ENCODE measurements around the gene PCDHGA3. TPM values are rescaled to one million over a fixed set of nuclear protein-coding genes. Genes with fewer than 3 reads are reported as not detected.
"Not testable (repeated sequence)": the region's sequence is repeated elsewhere in the genome, so short reads cannot be mapped to it uniquely, and the experiment has no call there.

The PCDHGA3 gene
- polyA plus RNA-seq, 1 experiment = 1.2 TPM

DNA sequence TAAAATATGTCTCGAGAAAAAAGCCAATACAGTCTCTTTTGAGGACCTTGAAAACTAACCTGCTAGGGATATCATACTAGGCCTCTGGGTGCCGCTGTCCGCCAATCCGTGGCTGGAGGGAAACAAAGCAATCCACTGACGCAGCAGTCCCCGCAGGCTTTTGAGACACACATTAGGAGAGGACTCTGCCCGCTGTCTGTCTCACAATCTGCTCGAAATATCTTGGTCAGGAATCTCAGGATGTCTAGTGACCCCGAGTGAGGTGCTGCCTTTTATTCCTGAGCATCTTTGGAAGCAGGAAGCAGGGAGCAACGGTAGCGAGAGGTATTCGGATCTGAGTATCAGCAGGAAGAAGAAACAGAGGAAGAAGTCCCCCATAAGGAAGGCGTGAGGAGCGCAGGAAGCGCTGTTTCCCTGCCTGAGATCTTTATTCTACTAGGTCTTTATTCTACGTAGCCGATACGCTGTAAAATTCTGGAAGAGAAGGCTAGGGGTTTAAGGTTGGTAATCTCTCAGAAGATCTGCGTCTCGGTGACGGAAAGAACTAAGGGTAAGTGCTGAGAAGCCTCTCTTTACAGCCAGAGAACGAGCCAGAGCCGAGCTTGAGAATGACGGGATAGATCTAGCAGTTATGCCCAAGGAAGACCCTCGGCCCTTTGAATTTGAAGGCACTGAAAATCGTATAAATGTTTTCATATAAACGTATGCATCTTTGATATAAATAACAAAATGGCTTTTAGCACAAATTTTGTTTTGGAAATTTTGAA is 17.4 kb upstream of the PCDHGA3 start:
- peak overlapping the region; percentile 62 for H3K4me3 ChIP-seq (ENCODE audit: low read depth, low read length)
- POLR2A ChIA-PET = no interaction called here
- CTCF ChIA-PET = interaction anchor here (0.7 to 8.5 kb wide), 11 partner anchors 9 to 442 kb away, joined by 3 to 133 read pairs (median 6); partner anchors contain the start of genes PCDHB16, PCDHGA10, PCDHGA2 and PCDHGB3
- peak overlapping the region; percentile 71 for H3K27ac ChIP-seq (ENCODE audit: low read depth, low read length)
- peaks cover 7% of the 10 kb centered on the region for H3K27me3 ChIP-seq (ENCODE audit: control insufficient read depth, insufficient read depth, low read length)
- DNase-seq (ENCODE audit: low read depth, low spot score) = peak; percentile 49
- H3K9me3 ChIP-seq (ENCODE audit: control insufficient read depth, insufficient read depth, low read length) = peaks cover 26% of the 10 kb centered on the region
- TF ChIP-seq CTCF (IDR thresholded peaks at IDR 0.05; ENCODE audit: low read depth, low read length) = peak; percentile 74

- peaks cover 7% of the 10 kb centered on the region for H3K27me3 ChIP-seq (ENCODE audit: control insufficient read depth, insufficient read depth, low read length)
- TF ChIP-seq CTCF (IDR thresholded peaks at IDR 0.05; ENCODE audit: low read depth, low read length) = no peak
- ChIA-PET POLR2A (interaction anchor here (1.9 kb wide), 1 partner anchor 8 kb away, joined by 6 read pairs; the partner anchor contains the start of gene TAF7), CTCF (interaction anchor here (0.9 to 8.5 kb wide), 11 partner anchors 8 to 240 kb away, joined by 3 to 133 read pairs (median 8); partner anchors contain the start of genes PCDHB10, PCDHGA2, PCDHGA3 and TAF7)
- no peak for DNase-seq (ENCODE audit: low read depth, low spot score)
- no peak overlapping the region for H3K4me3 ChIP-seq (ENCODE audit: low read depth, low read length)
- H3K9me3 ChIP-seq (ENCODE audit: control insufficient read depth, insufficient read depth, low read length) = peaks cover 39% of the 10 kb centered on the region
- H3K27ac ChIP-seq (ENCODE audit: low read depth, low read length) = no peak overlapping the region
Observed at GRCh38 chr5:141328231-141328630, 15.4 kb upstream of the PCDHGA3 start.

- H3K27me3 ChIP-seq (ENCODE audit: control insufficient read depth, insufficient read depth, low read length) = peaks cover 7% of the 10 kb centered on the region
- peak; percentile 51 for TF ChIP-seq CTCF (IDR thresholded peaks at IDR 0.05; ENCODE audit: low read depth, low read length)
- CTCF ChIA-PET = interaction anchor here (0.6 to 8.5 kb wide), 22 partner anchors 9 to 237 kb away, joined by 3 to 133 read pairs (median 5); partner anchors contain the start of genes PCDHGA10, PCDHGA2, PCDHGA3 and PCDHGA5
- no peak for DNase-seq (ENCODE audit: low read depth, low spot score)
- POLR2A ChIA-PET = interaction anchor here (1.6 kb wide), 1 partner anchor 10 kb away, joined by 12 read pairs; the partner anchor contains the start of gene TAF7
- peaks cover 44% of the 10 kb centered on the region for H3K9me3 ChIP-seq (ENCODE audit: control insufficient read depth, insufficient read depth, low read length)
- H3K27ac ChIP-seq (ENCODE audit: low read depth, low read length) = no peak within 1 kb of the TSS
- peak within 1 kb of the TSS; percentile 31 for H3K4me3 ChIP-seq (ENCODE audit: low read depth, low read length)
Observed at GRCh38 chr5:141330299-141331080, 13.1 kb upstream of the PCDHGA3 start, which contains the start of gene PCDHGA1. PCDHGA1 (plus strand) TSS chr5:141330514.

- H3K4me3 ChIP-seq (ENCODE audit: low read depth, low read length); POLR2A ChIA-PET; DNase-seq (ENCODE audit: low read depth, low spot score); CTCF ChIA-PET; H3K27me3 ChIP-seq (ENCODE audit: control insufficient read depth, insufficient read depth, low read length); H3K27ac ChIP-seq (ENCODE audit: low read depth, low read length): not testable (repeated sequence)
- peaks cover 37% of the 10 kb centered on the region for H3K9me3 ChIP-seq (ENCODE audit: control insufficient read depth, insufficient read depth, low read length)
Observed at GRCh38 chr5:141332571-141332970, 11.1 kb upstream of the PCDHGA3 start.

DNA sequence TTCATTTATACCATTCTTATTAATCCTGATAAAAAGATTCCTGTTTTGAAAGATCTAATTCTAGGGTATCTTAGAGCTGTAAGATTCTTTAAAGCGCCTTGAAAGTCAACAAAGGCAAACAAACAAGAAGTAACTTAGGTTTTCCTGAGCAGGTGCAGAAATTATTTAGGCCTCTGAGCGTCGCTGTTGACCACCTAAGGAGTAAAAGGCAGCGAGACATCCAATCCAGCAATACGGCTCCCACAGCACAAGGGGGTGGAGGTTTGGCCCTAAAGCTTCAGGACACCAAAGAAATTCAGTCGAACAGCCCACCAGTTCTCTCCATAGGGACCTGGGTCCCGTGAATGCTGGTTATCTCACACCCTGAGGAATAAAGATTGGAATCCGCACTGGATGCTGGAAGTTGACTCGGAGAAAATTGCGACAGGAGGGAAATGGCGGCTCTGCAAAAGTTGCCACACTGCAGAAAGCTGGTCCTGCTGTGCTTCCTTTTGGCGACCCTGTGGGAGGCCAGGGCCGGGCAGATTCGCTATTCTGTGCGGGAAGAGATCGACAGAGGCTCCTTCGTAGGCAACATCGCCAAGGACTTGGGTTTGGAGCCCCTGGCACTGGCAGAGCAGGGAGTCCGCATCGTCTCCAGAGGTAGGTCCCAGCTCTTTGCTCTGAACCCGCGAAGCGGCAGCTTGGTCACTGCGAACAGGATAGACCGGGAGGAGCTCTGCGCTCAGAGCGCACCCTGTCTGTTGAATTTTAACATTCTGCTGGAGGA is 4.9 kb upstream of the PCDHGA3 start, which contains the start of gene PCDHGA2:
PCDHGA2 (plus strand) TSS at position 223 of the 769 bp plus-strand sequence.
- ChIA-PET POLR2A (interaction anchor here (1.2 kb wide), 1 partner anchor 18 kb away, joined by 3 read pairs; the partner anchor contains the start of gene TAF7), CTCF (interaction anchor here (0.6 to 3.0 kb wide), 24 partner anchors 8 to 252 kb away, joined by 3 to 57 read pairs (median 4); partner anchors contain the start of genes PCDHGA1, PCDHGA10, PCDHGB1 and PCDHGB3)
- Histone ChIP-seq H3K4me3 (ENCODE audit: low read depth, low read length) (peak within 1 kb of the TSS; percentile 51), H3K27me3 (ENCODE audit: control insufficient read depth, insufficient read depth, low read length) (peaks cover 6% of the 10 kb centered on the region), H3K27ac (ENCODE audit: low read depth, low read length) (no peak within 1 kb of the TSS), H3K9me3 (ENCODE audit: control insufficient read depth, insufficient read depth, low read length) (peaks cover 34% of the 10 kb centered on the region)
- TF ChIP-seq CTCF (IDR thresholded peaks at IDR 0.05; ENCODE audit: low read depth, low read length) = peak; percentile 57
- no peak for DNase-seq (ENCODE audit: low read depth, low spot score)

- POLR2A ChIA-PET; H3K27me3 ChIP-seq (ENCODE audit: control insufficient read depth, insufficient read depth, low read length); H3K4me3 ChIP-seq (ENCODE audit: low read depth, low read length); DNase-seq (ENCODE audit: low read depth, low spot score); H3K27ac ChIP-seq (ENCODE audit: low read depth, low read length): not testable (repeated sequence)
- CTCF ChIA-PET = interaction anchor here (4.5 kb wide), 1 partner anchor 223 kb away, joined by 18 read pairs; no protein-coding TSS in a partner anchor
- peaks cover 50% of the 10 kb centered on the region for H3K9me3 ChIP-seq (ENCODE audit: control insufficient read depth, insufficient read depth, low read length)
Observed at GRCh38 chr5:141340781-141341354, 2.8 kb upstream of the PCDHGA3 start.

Data from AG04450 (cell line).